Measurements from ENCODE around the gene CORO7.

CORO7 gene

GRCh38 chr16:4426021-4426684 lies 9.8 kb upstream of the CORO7 start:
- no peak for DNase-seq (ENCODE audit: low read depth)

- peak; percentile 90 for DNase-seq (ENCODE audit: low read depth)
These were observed 9.1 kb upstream of the CORO7 start, which contains the start of gene DNAJA3 for GRCh38 chr16:4425378-4426020. DNAJA3 (plus strand) TSS chr16:4425868; CDS start chr16:4425882, 14 bp downstream.

DNA sequence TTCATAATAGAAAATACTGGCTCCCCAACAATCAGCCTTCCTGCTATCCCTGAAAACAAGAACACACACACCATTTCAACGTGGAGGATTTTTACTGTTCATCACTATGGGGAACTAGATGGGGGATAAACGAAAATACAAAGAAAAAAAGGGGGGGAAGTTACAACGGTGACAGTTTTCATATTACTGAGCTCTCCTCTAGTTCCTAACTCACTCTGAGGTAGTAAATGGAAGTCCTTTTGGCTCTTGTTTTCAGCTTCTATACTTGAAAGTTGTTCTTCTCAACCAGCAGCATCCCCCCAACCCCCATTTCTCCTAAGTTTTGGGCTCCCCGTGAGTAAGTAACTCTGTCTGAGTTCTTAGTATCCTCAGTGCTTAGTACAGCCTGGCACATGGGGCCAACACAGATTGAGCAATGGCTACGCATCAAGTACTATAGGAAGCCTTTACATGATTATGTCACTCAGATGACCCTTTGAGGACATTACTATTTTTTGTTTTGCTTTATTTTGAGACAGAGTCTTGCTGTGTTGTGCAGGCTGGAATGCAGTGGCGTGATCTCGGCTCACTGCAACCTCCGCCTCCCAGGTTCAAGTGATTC lies 4.2 kb upstream of the CORO7 start:
- no peak for DNase-seq (ENCODE audit: low read depth)

DNA sequence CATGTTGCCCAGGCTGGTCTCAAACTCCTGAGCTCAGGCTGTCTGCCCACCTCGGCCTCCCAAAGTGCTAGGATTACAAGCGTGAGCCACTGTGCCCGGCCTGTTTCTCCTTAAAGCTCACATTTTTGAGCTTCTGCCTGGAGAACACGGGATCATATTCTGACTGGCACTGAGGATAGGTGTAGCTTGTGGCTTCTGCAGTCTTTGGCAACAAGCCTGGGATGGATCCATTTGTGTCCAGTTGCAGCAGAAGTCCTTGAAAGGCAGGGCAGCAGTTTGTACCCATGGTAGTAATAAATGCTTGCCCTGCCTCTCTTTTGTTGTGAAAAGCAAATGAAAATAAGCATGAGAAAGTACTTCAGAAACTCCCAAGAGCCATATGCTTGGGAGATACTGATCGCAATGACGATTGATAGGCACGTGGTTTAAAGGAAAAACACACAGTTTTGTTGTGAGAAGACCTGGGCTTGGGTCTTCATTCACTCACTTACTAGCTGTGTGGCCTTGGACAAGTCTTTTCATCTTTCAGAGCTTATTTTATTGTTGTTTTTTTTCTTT lies 3.1 kb upstream of the CORO7 start:
- no peak for DNase-seq (ENCODE audit: low read depth)

DNA sequence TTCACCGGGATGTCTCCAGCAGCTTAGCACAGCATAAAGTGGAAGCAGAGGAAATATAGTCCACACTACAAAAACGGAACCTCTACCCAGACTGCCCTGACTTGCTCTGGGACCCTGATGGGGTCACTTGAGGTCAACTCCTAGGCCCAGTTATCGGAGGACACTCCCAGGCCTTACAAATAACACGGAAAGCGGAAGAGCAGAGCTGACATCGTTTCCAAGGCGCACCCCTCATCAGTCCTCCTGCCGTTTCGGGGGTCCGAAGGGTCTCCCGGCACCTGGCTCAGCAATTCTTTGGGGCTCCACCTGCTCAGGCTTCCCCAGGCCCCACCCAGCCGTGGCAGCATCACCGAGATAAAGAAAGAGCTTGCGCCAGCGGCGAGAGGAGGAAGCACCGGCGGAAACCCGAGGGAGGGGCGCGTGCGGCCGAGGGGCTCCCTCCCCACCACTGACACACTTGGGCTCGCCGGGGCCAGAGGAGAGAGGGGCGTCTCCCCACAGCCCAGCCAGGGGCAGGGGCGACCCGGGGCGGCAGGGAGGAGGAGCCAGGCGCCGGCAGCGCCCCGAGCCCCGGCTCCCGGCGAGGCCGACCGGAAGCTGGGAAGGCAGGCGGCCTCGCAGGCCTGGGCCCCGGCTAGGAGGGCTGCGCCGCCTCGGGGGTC lies 727 bp downstream of the CORO7 start:
- DNase-seq (ENCODE audit: low read depth) = peak; percentile 47

GRCh38 chr16:4414187-4414917 lies 2.0 kb downstream of the CORO7 start:
- DNase-seq (ENCODE audit: low read depth) = peak; percentile 63

- no peak for DNase-seq (ENCODE audit: low read depth)
These were observed 3.5 kb downstream of the CORO7 start for GRCh38 chr16:4412854-4413253.

GRCh38 chr16:4412159-4412558 lies 4.2 kb downstream of the CORO7 start:
- no peak for DNase-seq (ENCODE audit: low read depth)

DNA sequence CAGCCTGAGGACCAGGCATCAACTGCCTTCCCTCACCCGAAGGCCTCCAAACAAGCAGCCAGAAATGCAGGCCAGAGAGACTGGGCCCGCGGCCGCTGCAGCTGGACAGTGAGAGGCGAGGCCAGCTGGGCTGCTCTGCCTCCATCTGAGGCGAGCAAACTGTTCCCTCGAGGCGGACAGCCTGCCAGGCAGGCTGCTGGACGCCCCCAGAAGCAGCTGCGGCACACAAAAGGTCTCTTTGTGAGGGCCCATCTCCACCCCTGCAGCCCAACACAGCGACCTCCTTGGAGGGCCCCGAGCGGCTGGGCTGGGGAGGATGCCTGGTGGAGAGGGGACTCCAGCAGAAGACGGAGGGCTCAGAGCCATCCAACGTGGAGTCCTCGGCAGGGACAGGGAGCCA lies 4.7 kb downstream of the CORO7 start:
- DNase-seq (ENCODE audit: low read depth) = no peak

- DNase-seq (ENCODE audit: low read depth) = no peak
These were observed 5.9 kb downstream of the CORO7 start for GRCh38 chr16:4410335-4411075.

GRCh38 chr16:4409081-4409932 lies 7.1 kb downstream of the CORO7 start:
- DNase-seq (ENCODE audit: low read depth) = no peak

- no peak for DNase-seq (ENCODE audit: low read depth)
These were observed 8.1 kb downstream of the CORO7 start for GRCh38 chr16:4408323-4408690.

- DNase-seq (ENCODE audit: low read depth) = no peak
These were observed 8.7 kb downstream of the CORO7 start for GRCh38 chr16:4407543-4408322.

DNA sequence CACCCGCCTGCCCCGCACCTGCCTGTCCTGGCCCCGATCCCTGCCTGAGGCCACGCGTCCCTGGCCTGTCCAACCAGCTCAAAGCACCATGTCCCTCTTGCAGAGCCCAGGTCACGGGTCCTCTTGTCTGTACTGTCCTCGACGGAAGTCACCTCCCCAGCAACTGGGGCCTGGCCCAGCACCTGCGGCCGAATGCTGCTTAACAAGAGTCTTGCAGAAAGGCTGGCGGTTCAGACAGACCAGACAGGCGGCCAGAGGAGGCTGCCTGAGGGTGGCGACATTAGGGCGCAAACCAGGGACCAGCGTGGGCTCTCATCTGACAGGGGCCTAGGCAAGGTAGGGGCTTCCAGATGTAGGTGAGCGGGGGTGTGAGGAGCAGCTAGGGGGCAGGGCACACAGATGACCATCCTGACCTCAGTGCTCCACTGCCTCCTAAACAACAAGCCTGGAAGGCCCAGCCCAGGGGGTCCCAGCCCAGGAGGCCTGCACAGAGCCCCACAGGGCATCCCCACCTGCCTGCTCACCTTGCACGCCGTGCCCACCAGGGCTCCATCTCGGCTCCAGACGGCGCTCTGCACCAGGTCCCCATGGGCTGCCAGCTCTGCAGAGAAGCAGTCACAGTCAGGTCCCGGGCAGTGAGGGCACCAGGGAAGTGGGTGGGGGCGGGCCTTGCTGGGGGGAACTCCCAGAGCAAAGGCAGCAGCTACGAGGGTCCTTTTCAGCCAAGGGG lies 11.3 kb downstream of the CORO7 start:
- no peak for DNase-seq (ENCODE audit: low read depth)

DNA sequence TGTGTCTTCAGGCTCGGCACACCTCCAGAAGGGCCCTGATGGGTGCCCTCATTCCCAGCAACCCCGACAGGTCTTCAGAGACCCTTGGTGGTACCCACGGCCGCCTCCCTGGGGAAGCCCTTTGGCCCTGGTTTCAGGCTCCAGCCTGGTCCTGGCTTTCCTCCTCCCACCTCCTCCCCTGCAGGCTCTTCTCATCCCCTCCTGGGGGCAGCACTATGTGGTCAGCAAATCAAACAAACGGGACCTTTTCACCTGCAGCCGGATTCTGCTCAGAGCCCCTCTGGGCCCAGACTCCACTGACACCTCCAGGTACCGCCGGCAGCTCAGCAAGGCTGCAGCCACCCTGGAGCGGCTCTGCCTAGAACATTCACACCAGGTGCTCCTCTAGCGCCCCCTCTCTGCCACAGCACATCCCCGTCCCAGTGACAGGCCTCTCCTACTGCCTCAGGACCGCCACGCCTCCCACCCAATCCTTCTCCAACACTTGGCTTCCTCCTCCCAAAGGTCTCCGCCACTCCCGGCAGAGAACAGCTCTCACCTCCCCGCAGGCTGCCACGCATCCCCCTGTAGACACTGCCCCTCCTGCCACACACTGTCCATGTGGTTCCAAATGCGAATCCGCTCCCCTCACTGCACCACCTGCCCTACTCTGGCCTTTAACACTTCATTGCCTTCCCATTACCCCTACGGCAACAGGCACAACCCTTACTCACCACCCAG lies 12.0 kb downstream of the CORO7 start:
- DNase-seq (ENCODE audit: low read depth) = no peak

- no peak for DNase-seq (ENCODE audit: low read depth)
These were observed 13.1 kb downstream of the CORO7 start for GRCh38 chr16:4403133-4403949.

GRCh38 chr16:4402439-4403132 lies 13.8 kb downstream of the CORO7 start:
- DNase-seq (ENCODE audit: low read depth) = peak; percentile 62

Measured in activated T-cell treated with anti-CD3 and anti-CD28 coated beads for 1 hour (primary cell).